Mucosa of stomach (tissue), 1 donor: Measurements from ENCODE around the gene GNAZ.

ENCODE experiments used
- H3K27me3 ChIP-seq: one replicate; pipeline ENCODE4 v1.7.0; 2013; ENCODE audit warnings: mild to moderate bottlenecking, low read length; ENCODE audit not compliant: control insufficient read depth, insufficient read depth
- H3K36me3 ChIP-seq: one replicate; pipeline ENCODE4 v1.7.0; 2013; ENCODE audit warnings: low read length; ENCODE audit not compliant: control insufficient read depth, insufficient read depth
- H3K4me1 ChIP-seq: one replicate; pipeline ENCODE4 v1.7.0; 2013; ENCODE audit warnings: mild to moderate bottlenecking, low read length; ENCODE audit not compliant: control insufficient read depth, insufficient read depth
- H3K4me3 ChIP-seq: one replicate; pipeline ENCODE4 v1.7.0; 2013; ENCODE audit warnings: low read length
- H3K9ac ChIP-seq: one replicate; pipeline ENCODE4 v1.7.0; 2013; ENCODE audit warnings: mild to moderate bottlenecking, low read length, moderate library complexity
- H3K9me3 ChIP-seq: one replicate; pipeline ENCODE4 v1.7.0; 2013; ENCODE audit warnings: mild to moderate bottlenecking, low read length, moderate library complexity; ENCODE audit not compliant: control insufficient read depth
- donor health status: Pancreatic carcinoma.

Gene GNAZ

DNA sequence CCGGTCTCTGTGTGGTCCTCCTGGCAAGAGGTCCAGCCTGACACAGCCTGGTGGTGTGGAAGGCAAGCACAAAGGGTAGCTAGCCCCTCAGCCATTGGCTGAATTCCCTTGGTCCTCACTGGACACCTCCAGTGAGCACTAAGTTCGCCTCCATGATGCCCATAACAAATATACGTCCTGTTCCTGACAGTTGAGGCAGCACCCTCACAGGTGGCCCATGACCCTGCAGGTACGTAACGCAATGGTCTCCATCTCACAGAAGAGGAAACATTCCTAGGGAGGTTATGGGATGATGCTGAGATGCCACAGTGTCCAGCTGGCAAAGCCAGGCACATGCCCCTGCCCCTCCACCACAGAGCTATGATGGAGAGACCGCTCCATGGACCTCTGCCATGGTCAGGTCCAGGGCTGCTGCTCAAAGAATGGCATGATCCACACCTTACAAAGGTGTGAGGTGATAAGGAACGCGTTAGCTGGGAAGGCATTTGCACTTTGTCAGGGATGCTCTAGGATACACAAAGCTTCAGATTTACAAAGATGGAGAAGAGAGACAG lies 1.4 kb upstream of the GNAZ start:
- Histone ChIP-seq H3K36me3 (no peaks in the 10 kb centered on the region), H3K9ac (no peak overlapping the region), H3K9me3 (no peaks in the 10 kb centered on the region), H3K27me3 (peaks cover 16% of the 10 kb centered on the region), H3K4me1 (peaks cover 21% of the 10 kb centered on the region), H3K4me3 (no peak overlapping the region)

DNA sequence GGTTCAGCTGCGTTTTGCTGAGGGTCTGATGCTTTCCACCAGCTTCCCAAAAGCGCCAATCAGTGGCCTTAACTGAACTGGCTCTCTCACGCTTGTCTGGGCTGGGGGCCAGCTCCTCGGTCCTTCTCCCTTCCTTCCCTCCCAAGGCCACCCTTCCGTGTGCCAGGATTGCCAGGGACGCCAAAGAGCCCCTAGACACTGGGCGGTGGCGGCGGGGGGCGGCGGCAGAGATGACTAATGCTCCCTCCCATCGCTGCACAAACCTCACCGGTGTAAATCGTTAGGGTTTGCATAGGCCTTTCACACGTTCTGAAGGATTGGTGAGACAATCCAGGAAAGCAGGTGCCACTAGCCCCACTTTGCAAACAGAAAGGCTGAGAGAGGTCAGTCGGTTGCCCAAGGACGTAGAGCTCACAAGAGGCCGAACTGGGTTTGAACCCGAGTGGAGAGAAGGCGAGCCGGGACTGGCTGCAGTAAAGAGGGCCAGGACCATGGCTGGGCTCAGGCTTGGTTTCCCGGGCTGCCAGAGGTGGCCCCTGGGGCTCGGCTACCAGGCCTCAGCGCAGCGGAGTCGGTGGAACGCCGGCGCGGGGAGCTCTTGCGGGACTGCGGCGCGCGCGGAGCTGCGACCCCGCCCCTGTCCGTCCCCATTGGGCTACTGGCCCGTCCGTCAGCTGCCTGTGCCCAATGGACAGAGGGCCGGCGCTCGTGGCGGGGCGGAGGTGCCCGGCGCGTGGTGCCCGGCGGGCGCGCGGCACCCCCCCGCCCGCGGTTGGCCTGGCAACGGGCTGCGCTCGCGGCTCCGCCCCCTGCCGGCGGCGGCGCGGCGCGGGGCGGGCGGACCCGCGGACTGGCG lies 589 bp upstream of the GNAZ start:
- Histone ChIP-seq H3K9me3 (no peaks in the 10 kb centered on the region), H3K36me3 (no peaks in the 10 kb centered on the region), H3K9ac (peak overlapping the region; percentile 18), H3K4me3 (no peak overlapping the region), H3K4me1 (peaks cover 21% of the 10 kb centered on the region), H3K27me3 (peaks cover 16% of the 10 kb centered on the region)

DNA sequence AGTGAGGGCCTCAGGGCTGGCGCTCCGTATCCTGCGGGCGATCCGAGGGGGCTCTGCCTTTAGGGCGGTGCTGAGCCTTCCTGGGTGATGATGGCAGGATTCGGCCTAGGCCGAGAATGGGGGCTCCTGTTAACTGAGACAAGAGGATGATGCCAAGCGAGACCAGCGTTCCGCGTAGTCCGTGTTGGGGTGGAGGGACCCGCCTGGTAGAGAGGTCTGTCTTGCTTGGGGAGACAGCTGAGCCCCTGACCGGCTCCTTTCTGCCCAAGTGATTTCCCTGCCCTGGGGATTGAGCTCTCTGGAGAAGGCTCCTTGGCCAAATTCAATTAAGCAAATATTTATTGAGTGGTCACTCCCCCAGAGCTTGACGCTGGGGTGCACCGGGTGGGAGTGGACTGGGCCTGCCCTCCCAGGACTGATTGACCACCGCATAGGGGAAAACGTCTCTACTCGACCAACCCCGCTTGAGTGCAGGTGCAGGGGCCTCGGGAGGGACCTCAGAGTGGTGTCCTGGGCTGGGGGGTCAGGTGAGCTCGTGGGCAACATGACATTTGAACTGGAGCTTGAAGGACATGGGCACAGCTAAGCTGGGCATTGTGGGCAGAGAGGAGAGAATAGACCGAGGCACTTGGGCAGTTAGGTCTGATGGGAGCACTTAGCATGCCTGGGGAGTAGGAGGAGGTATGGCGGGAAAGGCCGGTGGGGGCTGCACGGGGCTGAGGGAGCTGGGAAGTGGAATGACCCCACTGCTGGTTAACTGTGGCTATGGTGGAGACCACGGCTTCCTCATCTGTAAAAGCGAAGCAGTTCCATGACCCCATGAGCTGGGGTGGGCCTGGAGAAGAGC lies 1.1 kb downstream of the GNAZ start:
- peak overlapping the region; percentile 55 for H3K9ac ChIP-seq
- H3K4me3 ChIP-seq = peak overlapping the region; percentile 36

DNA sequence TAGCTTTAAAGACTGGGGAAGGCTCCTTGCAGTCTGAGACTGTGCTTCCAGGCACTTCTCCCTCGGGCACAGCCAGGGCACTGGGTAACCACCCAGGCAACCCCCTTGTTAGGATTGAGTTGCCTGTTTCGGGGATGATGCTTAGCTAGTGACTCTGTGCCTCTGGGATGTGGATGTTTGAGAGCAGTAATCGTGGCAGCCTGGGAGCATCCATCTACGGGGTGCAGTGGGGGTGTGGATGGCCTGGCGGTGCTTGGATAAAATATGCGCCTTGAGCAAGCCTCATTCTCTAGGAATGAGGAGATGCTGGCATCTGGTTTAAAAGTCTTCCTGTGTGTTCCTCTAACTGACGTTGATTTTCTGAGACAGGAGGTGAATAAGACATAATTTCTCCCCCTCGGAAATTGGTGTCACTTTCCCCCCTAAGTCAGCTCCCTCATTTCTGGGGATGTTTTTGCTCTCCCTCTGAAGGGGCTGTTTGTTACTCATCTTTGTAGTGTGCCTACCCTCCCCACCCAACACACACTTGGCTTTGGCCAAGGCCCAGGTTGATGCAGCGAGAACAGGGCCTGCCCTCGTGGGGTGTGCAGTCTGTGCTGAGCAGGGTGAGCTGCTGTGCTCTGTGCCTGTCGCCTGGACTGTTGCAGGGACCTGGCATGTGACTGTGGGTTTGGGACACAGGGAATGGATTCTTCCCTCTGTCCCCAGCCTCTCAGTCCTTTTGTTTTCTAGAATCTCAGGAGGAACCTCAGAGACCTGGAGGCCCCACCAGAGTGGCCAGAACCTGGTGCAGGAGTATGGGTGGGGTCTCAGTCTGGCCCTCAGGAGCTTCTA lies 2.0 kb downstream of the GNAZ start:
- H3K9ac ChIP-seq = no peak overlapping the region
- no peaks in the 10 kb centered on the region for H3K36me3 ChIP-seq
- H3K4me3 ChIP-seq = no peak overlapping the region
- peaks cover 28% of the 10 kb centered on the region for H3K4me1 ChIP-seq
- no peaks in the 10 kb centered on the region for H3K9me3 ChIP-seq
- peaks cover 16% of the 10 kb centered on the region for H3K27me3 ChIP-seq

More for the DNA sequence above, 1.1 kb downstream of the GNAZ start:
- H3K4me1 ChIP-seq = peaks cover 28% of the 10 kb centered on the region
- no peaks in the 10 kb centered on the region for H3K36me3 ChIP-seq
- H3K9me3 ChIP-seq = no peaks in the 10 kb centered on the region
- peaks cover 16% of the 10 kb centered on the region for H3K27me3 ChIP-seq

DNA sequence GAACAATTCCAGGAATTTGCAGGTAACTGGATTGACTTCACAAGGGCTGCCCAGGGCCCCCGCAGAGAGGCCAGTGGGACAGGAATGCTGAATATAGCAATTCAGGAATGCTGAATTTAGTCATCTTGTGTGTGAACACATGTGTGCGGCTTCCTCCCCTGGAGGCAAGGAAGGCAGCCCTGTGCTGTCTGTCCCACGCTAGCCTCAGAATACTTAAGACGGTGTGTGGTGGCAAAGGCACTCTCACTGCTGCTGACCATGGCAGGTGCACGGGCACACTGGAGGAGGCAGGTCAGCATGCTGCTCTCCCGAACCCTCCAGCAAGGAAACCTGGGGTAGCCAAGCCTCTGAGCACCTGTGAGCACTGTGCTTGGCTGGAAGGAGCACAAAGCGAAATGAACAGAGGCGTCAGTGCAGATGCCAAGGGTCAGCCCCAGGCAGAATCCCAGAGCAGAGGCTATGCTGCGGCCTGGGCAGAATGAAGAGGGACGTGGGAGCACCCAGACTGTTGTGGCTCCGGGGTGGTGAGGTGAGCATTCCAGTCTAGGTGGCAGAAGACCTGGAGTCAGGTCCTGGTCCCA lies 2.7 kb downstream of the GNAZ start:
- Histone ChIP-seq H3K27me3 (peaks cover 16% of the 10 kb centered on the region), H3K4me3 (no peak overlapping the region), H3K36me3 (no peaks in the 10 kb centered on the region), H3K9ac (no peak overlapping the region), H3K4me1 (peaks cover 35% of the 10 kb centered on the region), H3K9me3 (no peaks in the 10 kb centered on the region)

DNA sequence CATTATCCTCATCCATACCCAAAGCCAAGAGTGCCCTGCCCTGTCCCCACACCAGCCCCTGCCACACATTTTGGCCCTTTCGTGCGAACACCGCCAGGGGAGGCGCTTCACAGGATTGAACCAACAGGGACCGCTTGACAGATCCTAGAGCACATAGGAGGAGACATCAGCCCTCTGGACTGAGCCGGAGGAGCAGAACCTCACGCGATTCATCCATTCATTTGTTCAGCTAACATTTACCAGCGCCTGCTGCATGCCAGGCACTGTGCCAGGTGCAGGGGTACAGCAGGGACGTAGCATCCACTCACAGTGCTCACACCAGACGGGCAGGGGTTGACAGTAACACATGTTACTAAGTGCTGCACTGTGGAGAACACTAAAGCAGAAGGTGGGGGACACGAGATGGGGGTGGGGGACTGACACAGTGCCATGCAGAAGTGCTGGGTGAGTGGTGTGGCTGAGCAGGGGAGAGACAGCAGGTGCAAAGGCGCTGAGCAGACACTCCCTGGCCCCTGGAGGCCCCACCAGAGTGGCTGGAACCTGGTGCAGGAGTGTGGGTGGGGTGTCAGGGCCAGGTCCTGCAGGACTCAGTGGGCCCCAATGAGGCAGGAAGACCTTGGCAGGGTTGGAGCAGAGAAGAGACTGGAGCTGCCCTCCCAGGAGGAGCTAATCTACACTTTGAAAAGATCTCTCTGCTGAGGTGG lies 3.4 kb downstream of the GNAZ start:
- Histone ChIP-seq H3K9ac (no peak overlapping the region), H3K4me1 (peaks cover 42% of the 10 kb centered on the region), H3K27me3 (peaks cover 16% of the 10 kb centered on the region)

DNA sequence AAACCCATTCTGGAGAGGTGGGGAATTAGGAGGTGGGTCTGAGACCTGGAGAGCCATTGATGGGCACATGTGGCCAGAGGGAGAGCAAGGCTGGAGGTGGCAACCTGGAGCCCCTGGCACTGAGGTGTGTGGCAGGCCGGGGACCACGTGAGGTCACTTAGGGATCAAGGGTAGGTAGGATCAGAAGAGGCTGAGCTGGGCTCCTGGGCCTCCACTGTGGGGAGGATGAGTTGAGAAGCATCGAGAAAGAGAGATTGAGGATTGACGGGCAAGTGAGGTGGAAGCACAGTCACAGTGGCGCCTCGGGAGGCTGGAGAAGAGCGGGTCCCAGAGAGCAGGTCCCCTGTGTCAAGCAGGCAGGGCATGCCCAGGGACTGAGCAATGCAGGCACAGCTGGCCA lies 4.1 kb downstream of the GNAZ start:
- Histone ChIP-seq H3K9ac (no peak overlapping the region), H3K27me3 (peaks cover 16% of the 10 kb centered on the region), H3K9me3 (no peaks in the 10 kb centered on the region), H3K36me3 (no peaks in the 10 kb centered on the region), H3K4me3 (no peak overlapping the region), H3K4me1 (peaks cover 46% of the 10 kb centered on the region)

More for the DNA sequence above, 3.4 kb downstream of the GNAZ start:
- Histone ChIP-seq H3K36me3 (no peaks in the 10 kb centered on the region), H3K4me3 (no peak overlapping the region), H3K9me3 (no peaks in the 10 kb centered on the region)

DNA sequence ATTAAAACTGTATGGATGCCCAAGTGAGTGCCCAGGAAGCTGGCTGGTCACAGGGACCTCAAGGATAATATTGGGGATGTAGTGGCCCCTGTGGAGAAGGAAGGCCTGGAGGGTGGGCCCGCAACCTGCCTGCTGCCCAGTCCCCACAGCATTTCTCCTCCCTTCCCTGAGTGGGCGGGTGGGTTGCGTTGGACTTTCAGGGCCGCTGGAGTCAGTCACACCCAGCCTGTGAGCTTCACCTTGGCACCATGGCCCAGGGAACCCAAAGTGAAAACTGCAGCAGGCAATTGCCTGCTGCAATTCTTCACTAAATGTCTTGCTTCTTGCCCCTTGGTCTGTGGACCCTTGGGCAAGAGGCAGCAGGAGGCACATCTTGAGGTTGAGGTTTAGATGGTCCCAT lies 4.7 kb downstream of the GNAZ start:
- H3K36me3 ChIP-seq = no peaks in the 10 kb centered on the region
- no peak overlapping the region for H3K9ac ChIP-seq
- peaks cover 16% of the 10 kb centered on the region for H3K27me3 ChIP-seq
- H3K9me3 ChIP-seq = no peaks in the 10 kb centered on the region
- no peak overlapping the region for H3K4me3 ChIP-seq
- peaks cover 48% of the 10 kb centered on the region for H3K4me1 ChIP-seq

DNA sequence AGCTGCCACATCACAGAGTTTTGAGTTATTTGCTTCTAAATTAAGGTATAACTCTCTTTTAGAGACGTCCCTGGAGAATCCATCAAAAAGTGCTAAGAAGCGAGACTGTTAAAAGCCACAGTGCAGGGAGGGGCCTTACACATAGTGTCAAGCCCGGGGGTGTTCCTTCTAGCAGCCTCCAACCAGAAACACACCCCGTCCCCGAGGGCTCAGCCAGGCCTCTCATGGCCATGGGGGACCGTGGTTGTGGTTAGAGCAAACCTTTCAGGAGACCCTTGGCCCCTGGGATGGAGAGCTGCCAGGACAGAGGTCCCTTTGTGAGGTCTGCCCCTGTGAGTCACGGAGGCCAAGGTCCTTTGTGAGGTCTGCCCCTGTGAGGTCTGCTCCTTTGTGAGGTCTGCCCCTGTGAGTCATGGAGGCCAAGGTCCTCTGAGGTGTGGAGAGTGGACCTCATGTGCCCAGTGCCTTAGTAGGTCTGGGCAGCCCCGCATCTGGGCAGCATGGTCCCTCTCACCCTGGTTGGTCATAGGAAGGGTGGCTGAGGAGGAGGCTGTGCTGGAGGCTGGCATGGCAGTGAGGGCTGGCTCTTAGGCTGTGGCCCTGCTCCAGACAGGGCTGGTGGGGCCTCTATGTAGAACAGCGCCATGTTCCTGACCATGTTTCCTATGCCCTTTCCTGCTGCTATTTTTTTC lies 5.4 kb downstream of the GNAZ start:
- no peaks in the 10 kb centered on the region for H3K9me3 ChIP-seq
- peaks cover 51% of the 10 kb centered on the region for H3K4me1 ChIP-seq
- no peak overlapping the region for H3K4me3 ChIP-seq
- H3K27me3 ChIP-seq = peaks cover 14% of the 10 kb centered on the region
- H3K9ac ChIP-seq = no peak overlapping the region
- no peaks in the 10 kb centered on the region for H3K36me3 ChIP-seq

DNA sequence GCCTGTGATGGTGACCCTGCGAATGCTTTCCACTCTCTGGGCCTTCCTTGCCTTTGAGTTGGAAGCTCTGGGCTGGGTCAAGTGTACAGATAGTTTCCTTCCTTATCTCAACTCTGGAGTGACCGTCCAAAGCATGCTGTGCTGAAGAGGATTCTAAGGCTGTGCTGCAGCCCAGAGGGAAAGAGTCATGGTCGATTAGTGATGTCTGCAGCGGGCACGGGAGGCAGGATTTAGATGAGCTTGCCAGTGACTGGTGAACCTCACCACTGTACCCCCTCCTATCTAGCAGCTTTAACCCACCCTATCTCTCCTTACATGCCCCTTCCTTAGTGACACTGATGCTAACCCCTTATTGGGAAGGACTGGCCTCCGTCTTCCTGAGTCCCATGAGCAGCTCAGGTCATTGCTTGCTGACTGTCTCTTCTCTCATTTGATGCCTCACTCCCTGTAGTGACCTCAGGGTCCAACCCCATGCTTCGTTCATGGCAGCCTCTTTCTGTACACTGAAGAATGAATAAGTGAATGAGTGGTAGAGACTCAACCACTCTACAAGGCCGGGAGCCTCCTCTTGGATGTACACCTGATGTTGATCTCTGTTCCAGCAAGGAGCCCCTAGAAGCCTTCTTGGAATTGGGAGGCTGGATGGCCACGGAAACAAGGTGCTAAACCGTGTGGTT lies 6.7 kb downstream of the GNAZ start:
- peaks cover 39% of the 10 kb centered on the region for H3K4me1 ChIP-seq
- H3K36me3 ChIP-seq = no peaks in the 10 kb centered on the region
- H3K9ac ChIP-seq = no peak overlapping the region
- H3K27me3 ChIP-seq = peaks cover under 1% of the 10 kb centered on the region
- H3K4me3 ChIP-seq = no peak overlapping the region
- H3K9me3 ChIP-seq = no peaks in the 10 kb centered on the region
